AG04449 (cell line): ENCODE measurements around the gene CHRM3.

Source experiments
- CTCF ChIA-PET: fragments of 350-600 bp; formaldehyde crosslinking; extraction: SDS; loops from one replicate; lab custom pipeline; 2021; ENCODE audit warnings: antibody characterized with exemption; lab: Yijun Ruan, JAX
- POLR2A ChIA-PET: fragments of 400-600, 350-600 bp; formaldehyde crosslinking; extraction: SDS; loops from one replicate; lab custom pipeline; 2020; ENCODE audit warnings: antibody characterized with exemption, inconsistent platforms; lab: Yijun Ruan, JAX
- DNase-seq: peaks from one replicate; pipeline ENCODE4 v3.0.0-alpha.2; 2010; ENCODE audit warnings: low read depth, low spot score
- H3K4me3 ChIP-seq: 2 replicates; pipeline ENCODE4 v1.5.1; 2011; ENCODE audit warnings: low read depth, mild to moderate bottlenecking, control low read depth, low read length
- TF ChIP-seq, protein P1 (sequence below): IDR thresholded peaks from one replicate; pipeline ENCODE4 v1.5.1; 2011; ENCODE audit warnings: mild to moderate bottlenecking, moderate library complexity, low read length, control low read depth, inconsistent platforms; ENCODE audit not compliant: insufficient read depth; ENCODE audit errors: missing control alignments

The CHRM3 gene

DNA sequence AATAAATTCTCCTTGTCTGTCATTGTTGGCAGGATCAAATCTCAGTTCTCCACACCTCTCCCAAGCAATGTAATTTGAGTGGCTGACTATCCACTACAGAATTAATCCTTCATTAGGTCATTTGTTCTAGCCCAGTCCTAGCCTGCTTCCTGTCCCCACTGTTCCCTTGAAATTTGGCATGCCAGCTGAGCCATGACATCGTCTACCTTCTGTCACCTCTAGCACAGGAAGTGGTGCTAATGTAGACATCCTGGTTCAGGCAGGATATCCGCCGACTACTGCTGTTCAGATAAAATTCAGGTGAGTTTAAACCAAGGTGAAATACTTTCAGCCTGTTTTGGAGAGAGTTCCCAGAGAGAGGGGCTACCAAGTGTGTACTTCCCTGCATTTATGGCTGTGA, 5.9 kb downstream of the CHRM3 start:
- TF ChIP-seq, protein P1, sequence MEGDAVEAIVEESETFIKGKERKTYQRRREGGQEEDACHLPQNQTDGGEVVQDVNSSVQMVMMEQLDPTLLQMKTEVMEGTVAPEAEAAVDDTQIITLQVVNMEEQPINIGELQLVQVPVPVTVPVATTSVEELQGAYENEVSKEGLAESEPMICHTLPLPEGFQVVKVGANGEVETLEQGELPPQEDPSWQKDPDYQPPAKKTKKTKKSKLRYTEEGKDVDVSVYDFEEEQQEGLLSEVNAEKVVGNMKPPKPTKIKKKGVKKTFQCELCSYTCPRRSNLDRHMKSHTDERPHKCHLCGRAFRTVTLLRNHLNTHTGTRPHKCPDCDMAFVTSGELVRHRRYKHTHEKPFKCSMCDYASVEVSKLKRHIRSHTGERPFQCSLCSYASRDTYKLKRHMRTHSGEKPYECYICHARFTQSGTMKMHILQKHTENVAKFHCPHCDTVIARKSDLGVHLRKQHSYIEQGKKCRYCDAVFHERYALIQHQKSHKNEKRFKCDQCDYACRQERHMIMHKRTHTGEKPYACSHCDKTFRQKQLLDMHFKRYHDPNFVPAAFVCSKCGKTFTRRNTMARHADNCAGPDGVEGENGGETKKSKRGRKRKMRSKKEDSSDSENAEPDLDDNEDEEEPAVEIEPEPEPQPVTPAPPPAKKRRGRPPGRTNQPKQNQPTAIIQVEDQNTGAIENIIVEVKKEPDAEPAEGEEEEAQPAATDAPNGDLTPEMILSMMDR = no peak
- ChIA-PET POLR2A (no interaction called here), CTCF (interaction anchor here (1.0 kb wide), 1 partner anchor 13 kb away, joined by 3 read pairs; no protein-coding TSS in a partner anchor)
- no peak for DNase-seq
- no peak overlapping the region for H3K4me3 ChIP-seq

DNA sequence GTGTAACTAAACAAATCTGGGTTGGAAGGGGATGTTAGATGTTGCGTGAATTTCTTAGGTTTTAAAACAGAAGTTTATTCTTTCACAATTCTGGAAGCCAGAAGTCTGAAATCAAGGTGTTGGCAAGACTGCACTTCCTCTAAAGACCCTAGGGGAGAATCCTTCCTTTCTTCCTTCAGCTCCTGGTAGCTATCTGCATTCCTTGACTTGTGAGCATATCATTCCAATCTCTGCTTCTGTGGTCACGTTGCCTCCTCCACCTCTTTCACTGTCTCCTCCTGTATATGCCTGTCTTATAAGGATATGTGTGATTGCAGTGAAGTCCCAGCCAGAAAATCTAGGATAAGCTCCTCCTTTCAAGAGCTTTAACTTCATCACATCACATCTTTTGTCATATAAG, 7.7 kb downstream of the CHRM3 start:
- no peak overlapping the region for H3K4me3 ChIP-seq
- DNase-seq = no peak
- CTCF ChIA-PET = no interaction called here
- POLR2A ChIA-PET = no interaction called here
- TF ChIP-seq, protein P1 = no peak

DNA sequence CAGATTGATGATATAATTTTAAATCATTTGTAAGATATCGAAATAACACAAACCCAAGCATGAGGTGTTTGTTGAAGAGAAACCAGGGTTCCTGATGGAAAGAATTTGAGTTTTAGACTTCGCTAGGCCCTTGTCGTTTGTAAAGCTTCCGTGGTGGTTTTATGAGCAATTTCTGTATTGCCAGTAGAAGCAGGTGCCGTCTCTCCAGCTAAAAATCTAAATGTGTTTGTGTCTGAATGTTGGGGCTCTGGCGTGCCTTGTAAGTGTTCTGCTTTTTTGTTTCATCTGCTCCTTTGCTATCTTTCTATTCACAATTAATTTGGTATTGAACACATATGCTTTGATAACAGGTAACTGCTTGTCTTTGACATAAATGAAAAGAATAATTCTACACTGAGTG, 27.5 kb downstream of the CHRM3 start:
- CTCF ChIA-PET = interaction anchor here (1.3 kb wide), 1 partner anchor 9 kb away, joined by 4 read pairs; no protein-coding TSS in a partner anchor
- TF ChIP-seq, protein P1 = no peak
- POLR2A ChIA-PET = no interaction called here
- DNase-seq = no peak
- H3K4me3 ChIP-seq = no peak overlapping the region

DNA sequence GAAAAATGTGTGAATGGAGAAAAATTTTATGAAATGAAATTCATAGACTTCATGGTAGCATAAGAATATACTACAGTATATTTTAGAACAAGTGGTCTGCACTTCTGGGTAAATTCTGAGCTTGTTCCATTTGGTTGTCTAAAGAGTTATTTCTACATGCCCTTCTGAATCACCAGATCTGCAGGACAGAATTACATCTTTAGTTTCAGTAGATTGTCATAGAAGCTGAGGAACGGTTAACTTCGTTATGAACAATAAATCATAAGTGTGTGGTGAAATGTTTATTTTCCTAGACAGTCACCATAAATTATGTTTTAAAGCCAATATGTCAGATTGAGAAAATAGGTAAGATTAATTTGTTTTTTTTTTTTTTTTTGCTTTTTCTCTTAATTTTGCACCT, 30.9 kb downstream of the CHRM3 start:
- TF ChIP-seq, protein P1 = no peak
- H3K4me3 ChIP-seq = no peak overlapping the region
- DNase-seq = no peak
- ChIA-PET POLR2A (no interaction called here), CTCF (no interaction called here)

DNA sequence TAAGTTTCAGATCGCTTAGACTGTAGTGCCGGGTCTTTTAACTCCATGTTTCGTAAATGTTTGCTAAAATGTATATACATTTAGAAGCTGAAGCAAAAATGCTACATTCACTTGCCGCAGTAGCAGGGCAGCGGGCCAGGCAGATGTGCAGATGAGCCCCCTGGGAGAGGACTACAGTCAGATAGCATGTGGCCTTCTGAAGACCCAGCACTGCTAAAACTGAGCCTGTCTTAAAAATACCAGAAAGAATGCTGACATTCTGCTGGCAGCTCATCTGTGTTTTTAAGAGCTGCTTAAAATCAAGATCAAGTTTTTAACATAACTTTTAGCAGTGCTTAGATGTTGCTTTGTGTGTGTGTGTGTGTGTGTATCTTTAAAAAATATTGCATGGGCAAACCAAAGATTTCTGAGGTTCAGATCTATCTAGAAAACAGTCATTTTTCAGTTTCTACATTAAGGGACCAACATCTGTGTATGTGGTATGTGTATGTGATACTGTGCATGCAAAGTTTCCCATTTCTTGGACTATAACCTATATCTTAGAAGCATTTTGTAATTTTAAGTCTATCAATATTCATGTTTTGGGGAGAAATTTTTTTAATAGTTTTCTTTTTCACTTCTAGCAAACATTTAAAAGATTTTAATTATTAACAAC, 31.7 kb downstream of the CHRM3 start:
- TF ChIP-seq, protein P1 = no peak
- no peak overlapping the region for H3K4me3 ChIP-seq
- ChIA-PET CTCF (no interaction called here), POLR2A (no interaction called here)
- DNase-seq = no peak

DNA sequence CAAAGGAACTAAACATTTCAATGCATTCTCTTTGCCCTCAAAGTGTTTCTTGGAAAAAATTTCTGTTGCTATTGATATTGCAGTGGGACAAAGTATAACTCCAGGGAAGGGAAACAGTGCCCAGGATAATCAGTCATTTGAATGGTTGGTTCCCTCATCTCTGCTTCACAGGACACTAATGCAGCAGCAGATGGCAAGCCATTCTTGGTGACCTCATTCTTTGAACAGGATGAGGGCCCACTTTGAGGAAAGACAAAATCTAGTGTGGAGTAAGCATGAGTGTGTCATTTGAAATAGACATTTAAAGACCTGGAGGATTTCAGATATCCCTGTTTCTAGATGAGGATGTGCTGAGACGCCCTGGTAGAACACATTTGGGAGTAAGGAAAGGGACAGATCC, 32.3 kb downstream of the CHRM3 start:
- ChIA-PET CTCF (no interaction called here), POLR2A (no interaction called here)
- no peak for DNase-seq
- no peak overlapping the region for H3K4me3 ChIP-seq
- TF ChIP-seq, protein P1 = no peak
